ENCODE measurements around the gene CARHSP1. TPM values are rescaled to one million over a fixed set of nuclear protein-coding genes. Genes with fewer than 3 reads are reported as not detected.

CARHSP1 gene
- total and polyA plus RNA-seq, 9 of the 15 experiments (the other 6 are each of a cell fraction or from before 2014, with no cell fraction given): 5.8 to 114 (median 41.1) TPM

- no peak for ATAC-seq
- peaks cover 45 to 72% of the 10 kb centered on the region in 2 experiments for H3K4me1 ChIP-seq (replicated peaks in 1 of 2; ENCODE audit: control insufficient read depth in 2 of 2, insufficient read depth in 2 of 2, low read length in 2 of 2)
- H3K27ac ChIP-seq (ENCODE audit: extremely low read depth, low read depth, low read length): peak overlapping the region; percentile 17; the same call in 1 of the 3 replicates
- no TSS peak for BruUV-seq (replicated peaks)
- no peaks in the 10 kb centered on the region for H3K9me3 ChIP-seq (replicated peaks; ENCODE audit: control insufficient read depth, insufficient read depth, low read depth, low read length)
- in situ Hi-C loops (cut with MboI): no loop called here
- FAIRE-seq: peak; percentile 59
- H3K9ac ChIP-seq (ENCODE audit: insufficient read depth in 1 of 2, low read depth in 2 of 2, low read length in 2 of 2): no peak overlapping the region; a peak in 2 of 4 replicates
- CTCF ChIA-PET (ENCODE audit: low intra/inter-chr PET ratio): no interaction called here
- no peak overlapping the region for H2AFZ ChIP-seq (ENCODE audit: low read depth, low read length)
- H3K79me2 ChIP-seq (ENCODE audit: control insufficient read depth, insufficient read depth, low read length): peaks cover 81% of the 10 kb centered on the region
- 63% methylated on average over 12 of the region's 14 CpGs for WGBS (ENCODE audit: insufficient coverage, low coverage, missing lambda C conversion rate)
- intact Hi-C loops (cut with micrococcal nuclease): no loop called here
- H3K27me3 ChIP-seq (ENCODE audit: control insufficient read depth in 2 of 2, insufficient read depth in 2 of 2, low read length in 2 of 2): no peaks in the 10 kb centered on the region
- H3K4me2 ChIP-seq (ENCODE audit: insufficient read depth, low read length): no peak overlapping the region; the same call in 1 of the 2 replicates
- H3K4me3 ChIP-seq: no peak overlapping the region
- H3K9me1 ChIP-seq (ENCODE audit: control insufficient read depth, insufficient read depth, low read length): peaks cover 19% of the 10 kb centered on the region
- H3K36me3 ChIP-seq (ENCODE audit: control insufficient read depth, insufficient read depth, low read length): peaks cover 38% of the 10 kb centered on the region; the same call in 1 of the 3 replicates
- no peak for DNase-seq (ENCODE audit: extremely low read depth in 1 of 4, low spot score in 3 of 4)
- H4K20me1 ChIP-seq (replicated peaks; ENCODE audit: control insufficient read depth, insufficient read depth, low read length): peaks cover 51% of the 10 kb centered on the region
- POLR2A ChIA-PET: interaction anchor here (0.9 to 1.7 kb wide), 3 partner anchors 8 to 11 kb away, joined by 3 to 11 read pairs (median 9); no protein-coding TSS in a partner anchor
- TF ChIP-seq SRSF7 (optimal IDR thresholded peaks at IDR 0.05; ENCODE audit: low read depth, low read length) (no peak), EHMT2 (IDR thresholded peaks at IDR 0.05) (no peak), ZNF316 (IDR thresholded peaks at IDR 0.05) (peak; percentile 71), ZNF3 (CRISPR knock-in tag; IDR thresholded peaks at IDR 0.05) (peak; percentile 69; the same call in 1 of the 2 replicates), NCOA6 (IDR thresholded peaks at IDR 0.05) (no peak), MAFG (tag; conservative IDR thresholded peaks at IDR 0.05) (peak; percentile 55), KHSRP (IDR thresholded peaks at IDR 0.05) (no peak), NR4A1 (CRISPR knock-in tag; IDR thresholded peaks at IDR 0.05) (no peak), NR4A1 (tag; IDR thresholded peaks at IDR 0.05) (no peak), EZH2 (IDR thresholded peaks at IDR 0.05; ENCODE audit: borderline replicate concordance, low read depth, low read length) (no peak), ZNF79 (CRISPR knock-in tag; IDR thresholded peaks at IDR 0.05; ENCODE audit: low read depth) (no peak), YY1 (IDR thresholded peaks at IDR 0.05; ENCODE audit: borderline replicate concordance in 1 of 3, control insufficient read depth in 1 of 3, extremely low read depth in 1 of 3, insufficient read depth in 3 of 3, insufficient read length in 1 of 3, insufficient replicate concordance in 2 of 3, low read depth in 1 of 3, low read length in 2 of 3) (peak in 1 of 3 experiments; percentile 29), BCOR (IDR thresholded peaks at IDR 0.05) (0 out of 2 replicates have a peak, but pooled peaks have one; percentile 1), HDAC2 (IDR thresholded peaks at IDR 0.05) (0 out of 2 replicates have a peak, but pooled peaks have one; percentile 34), MAFK (IDR thresholded peaks at IDR 0.05; ENCODE audit: low read length) (0 out of 2 replicates have a peak, but pooled peaks have one; percentile 12), KDM1A (IDR thresholded peaks at IDR 0.05) (0 out of 4 replicates have a peak, but pooled peaks of 1 of the 2 experiments have one; percentile 2), PRDM10 (IDR thresholded peaks at IDR 0.05; ENCODE audit: partially characterized antibody) (peak; percentile 30), ATF6 (CRISPR knock-in tag; IDR thresholded peaks at IDR 0.05) (no peak)
Measured at GRCh38 chr16:8862309-8863130, 6.3 kb downstream of the CARHSP1 start.

All from K562 (cell line).